HG02970 (cell line): ENCODE results near the gene MAGI1.
"Not testable (repeated sequence)": the region's sequence is repeated elsewhere in the genome, so short reads cannot be mapped to it uniquely, and the experiment has no call there.

Experiments used
- ATAC-seq: cut with Tn5 transposase; IDR thresholded peaks from one replicate; pipeline ENCODE4 v1.9.1; 2021; ENCODE audit warnings: mild to moderate bottlenecking, moderate library complexity, moderate number of reproducible peaks; ENCODE audit not compliant: unreplicated experiment, low FRiP score

The MAGI1 gene

GRCh38 chr3:65886391-65886790 lies 152.3 kb downstream of the MAGI1 start:
- no peak for ATAC-seq

DNA sequence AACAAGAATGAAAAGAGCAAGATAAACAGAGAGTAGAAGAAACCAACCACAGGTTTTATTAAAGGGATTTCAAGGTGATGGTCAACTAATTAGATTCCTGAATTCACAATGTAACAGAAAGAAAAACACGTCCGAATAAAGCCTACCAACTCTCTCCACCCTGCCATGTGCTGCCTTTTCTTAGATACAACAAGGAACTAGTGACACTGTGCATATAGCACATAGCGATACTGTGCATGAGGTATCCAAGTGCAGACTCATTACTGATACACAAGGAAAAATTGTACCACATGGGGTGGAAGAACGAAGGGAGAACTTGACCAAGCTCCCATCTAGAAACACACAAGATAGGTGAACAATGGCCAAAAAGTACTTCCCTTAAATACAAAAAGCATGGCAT lies 154.6 kb downstream of the MAGI1 start:
- ATAC-seq: no peak

GRCh38 chr3:65883613-65884012 lies 155.1 kb downstream of the MAGI1 start:
- no peak for ATAC-seq

GRCh38 chr3:65880350-65880749 lies 158.4 kb downstream of the MAGI1 start:
- ATAC-seq: no peak

GRCh38 chr3:65879372-65879771 lies 159.3 kb downstream of the MAGI1 start:
- no peak for ATAC-seq

DNA sequence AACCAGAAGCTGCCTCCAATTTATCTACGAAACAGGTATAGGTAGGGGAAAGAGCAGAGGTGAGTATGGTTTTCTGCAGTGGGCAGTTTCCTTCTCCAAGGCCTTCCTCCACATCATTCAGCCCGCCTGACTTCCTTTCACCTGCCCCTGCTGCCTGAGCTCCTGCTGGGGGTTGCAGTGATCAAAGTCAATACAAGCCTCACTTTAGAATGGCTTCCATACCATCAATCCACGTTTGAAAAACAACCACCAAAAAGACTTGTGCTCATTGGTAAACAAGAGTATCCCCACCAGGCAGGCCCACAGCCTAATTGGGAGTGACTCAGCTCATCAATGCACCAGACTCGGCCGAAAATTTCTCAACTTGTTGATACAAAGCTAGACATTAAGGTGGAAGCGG lies 159.9 kb downstream of the MAGI1 start:
- no peak for ATAC-seq

DNA sequence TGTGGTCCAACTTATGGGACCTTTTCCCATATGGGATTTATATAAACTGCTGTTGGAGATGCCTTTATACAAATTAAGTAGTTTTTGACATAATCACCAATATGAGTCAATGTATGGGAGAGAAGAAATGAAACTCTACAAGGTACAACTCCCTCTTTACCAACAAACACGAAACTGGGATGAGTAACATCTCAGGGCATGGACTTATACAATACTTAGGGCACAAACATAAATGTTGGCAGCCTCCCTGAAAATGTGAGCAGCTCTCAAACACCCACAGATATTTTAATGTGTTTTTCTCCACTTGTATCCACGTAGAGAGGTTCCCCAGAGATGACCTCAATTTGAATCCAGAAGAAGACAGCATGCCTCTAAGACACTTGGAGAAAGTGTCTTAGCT lies 161.6 kb downstream of the MAGI1 start:
- no peak for ATAC-seq

DNA sequence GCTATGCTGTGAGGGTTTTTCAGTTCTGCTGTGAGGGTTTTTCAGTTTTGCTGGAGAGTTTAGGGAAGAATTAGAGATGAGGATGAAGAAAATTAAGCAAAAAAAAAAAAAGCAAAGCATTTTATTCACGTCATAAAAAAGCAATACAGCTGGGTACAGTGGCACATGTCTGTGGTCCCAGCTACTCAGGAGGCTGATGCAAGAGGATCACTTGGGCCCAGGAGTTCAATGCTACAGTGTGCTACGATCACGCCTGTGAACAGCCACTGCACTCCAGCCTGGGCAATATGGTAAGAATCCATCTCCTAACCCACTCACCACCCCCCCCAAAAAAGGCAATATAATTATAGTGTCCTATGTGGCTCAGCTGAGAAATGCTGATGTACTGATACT lies 162.7 kb downstream of the MAGI1 start:
- no peak for ATAC-seq

DNA sequence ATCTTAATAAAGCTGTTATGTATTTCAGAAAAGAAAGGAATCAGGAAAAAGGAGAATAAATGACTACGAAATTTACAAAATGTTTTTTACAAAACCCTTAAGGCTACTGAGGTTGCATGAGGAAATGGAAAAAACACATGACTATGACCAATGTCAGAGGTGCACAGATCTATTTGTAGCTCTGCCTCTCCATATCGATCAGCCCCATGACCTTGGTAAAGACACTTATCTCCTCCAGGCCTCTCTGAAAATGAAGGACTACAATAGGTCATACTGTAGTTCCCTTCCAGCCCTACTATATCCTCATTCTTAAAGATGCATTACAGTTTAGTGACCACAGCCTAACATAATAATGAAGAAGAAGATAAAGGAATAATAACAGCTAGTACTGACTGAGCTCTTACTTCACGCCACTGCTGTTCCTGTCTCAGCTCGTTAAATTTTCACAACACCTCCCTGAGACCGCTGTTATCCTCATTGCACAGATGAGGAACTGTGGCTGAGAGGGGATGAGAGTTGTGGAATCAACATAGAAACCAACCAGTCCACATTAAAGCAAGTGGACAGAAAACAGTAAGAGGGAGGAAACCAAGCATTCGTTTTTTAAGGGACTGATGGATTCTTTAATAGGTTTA lies 163.2 kb downstream of the MAGI1 start:
- no peak for ATAC-seq

DNA sequence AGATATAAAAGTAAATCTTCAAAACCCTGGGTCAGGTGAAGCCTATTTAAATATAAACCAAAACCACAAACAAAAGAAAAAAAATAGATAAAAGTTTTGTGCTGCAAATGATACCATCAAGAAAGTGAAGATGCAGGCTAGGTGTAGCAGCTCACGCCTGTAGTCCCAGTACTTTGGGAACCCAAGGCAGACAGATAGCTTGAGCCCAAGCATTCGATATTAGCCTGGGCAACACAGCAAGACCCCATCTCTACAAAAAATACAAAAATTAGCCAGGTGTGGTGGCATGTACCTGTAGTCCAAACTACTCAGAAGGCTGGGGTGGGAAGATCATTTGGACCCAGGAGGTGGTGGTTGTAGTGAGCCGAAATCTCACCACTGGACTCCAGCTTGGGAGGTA lies 164.8 kb downstream of the MAGI1 start:
- ATAC-seq: no peak

GRCh38 chr3:65873028-65873427 lies 165.7 kb downstream of the MAGI1 start:
- no peak for ATAC-seq

DNA sequence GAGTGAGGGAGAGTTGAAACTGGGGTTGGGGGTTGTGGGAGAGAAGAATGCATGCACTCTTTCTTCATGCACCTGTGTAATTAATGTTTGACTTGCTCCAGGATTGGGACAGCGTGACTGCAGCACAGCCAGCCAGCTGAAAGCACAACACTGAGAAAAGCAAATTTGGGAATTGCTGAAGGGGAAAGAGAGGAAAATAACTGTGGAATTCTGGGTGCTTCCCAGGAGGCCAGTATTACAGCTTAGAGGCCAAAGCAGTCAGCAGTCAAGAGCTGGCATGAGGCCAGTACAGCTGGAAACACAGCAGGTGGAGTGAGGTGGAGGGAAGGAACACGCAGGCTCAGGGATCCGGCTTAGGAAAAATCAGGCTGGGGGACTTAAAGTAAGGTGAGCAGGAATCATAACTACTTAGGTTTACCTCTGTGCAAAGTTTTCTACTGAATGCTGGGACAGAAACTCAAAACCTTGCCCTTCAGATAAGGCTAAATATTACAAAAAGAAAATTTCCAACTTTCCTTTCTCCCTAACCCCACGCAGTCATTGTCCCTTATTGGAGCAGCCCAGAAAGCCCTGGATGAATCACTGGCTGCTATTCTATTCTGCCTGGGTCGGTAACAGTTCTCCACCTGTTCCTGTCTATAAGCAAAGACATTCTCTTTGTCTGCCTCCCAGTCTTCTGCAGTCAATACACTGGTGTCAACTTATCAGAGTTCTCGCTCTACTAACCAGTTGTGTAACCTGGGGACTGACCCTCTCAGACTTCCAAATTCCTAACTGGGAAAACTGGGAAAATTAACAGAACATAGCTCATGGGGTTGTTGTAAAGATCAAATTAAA lies 167.2 kb downstream of the MAGI1 start:
- no peak for ATAC-seq

- no peak for ATAC-seq
These were observed 168.9 kb downstream of the MAGI1 start for GRCh38 chr3:65869798-65870197.

DNA sequence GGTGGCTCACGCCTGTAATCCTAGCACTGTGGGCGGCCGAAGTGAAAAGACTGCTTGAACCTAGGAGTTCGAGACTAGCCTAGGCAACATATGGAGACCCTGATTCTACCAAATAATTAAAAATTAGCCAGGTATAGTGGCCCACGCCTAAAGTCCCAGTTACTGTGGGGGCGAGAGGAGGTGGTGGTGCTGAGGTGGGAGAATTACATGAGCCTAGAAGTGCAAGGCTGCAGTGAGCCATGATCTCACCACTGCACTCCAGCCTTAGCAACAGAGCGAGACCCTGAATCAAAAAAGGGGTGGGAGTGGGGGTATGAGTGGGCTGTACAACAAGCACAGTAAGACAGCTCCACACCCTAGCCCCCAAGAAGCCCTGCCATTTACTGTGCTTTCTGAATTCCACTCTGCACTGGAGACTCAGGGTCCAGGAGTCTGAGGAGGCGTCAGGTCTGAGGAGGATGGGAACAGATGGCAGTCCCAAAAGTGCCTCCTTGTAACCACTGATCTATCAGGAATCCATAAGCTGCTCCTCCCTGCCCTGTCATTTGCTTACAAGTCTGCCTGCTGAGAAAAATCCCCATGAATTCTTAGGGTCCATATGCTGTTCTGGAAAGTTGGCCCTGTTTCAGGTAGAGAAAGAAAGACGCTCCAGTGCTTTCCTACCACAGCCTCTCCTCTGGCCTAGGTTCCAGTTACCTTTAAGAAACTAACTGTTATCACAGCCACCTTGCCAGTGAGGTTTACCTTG lies 171.1 kb downstream of the MAGI1 start:
- no peak for ATAC-seq

GRCh38 chr3:65864357-65864904 lies 174.3 kb downstream of the MAGI1 start:
- ATAC-seq: no peak

- no peak for ATAC-seq
These were observed 177.0 kb downstream of the MAGI1 start for GRCh38 chr3:65861718-65862117.

GRCh38 chr3:65859612-65860011 lies 179.1 kb downstream of the MAGI1 start:
- not testable (repeated sequence) for ATAC-seq

DNA sequence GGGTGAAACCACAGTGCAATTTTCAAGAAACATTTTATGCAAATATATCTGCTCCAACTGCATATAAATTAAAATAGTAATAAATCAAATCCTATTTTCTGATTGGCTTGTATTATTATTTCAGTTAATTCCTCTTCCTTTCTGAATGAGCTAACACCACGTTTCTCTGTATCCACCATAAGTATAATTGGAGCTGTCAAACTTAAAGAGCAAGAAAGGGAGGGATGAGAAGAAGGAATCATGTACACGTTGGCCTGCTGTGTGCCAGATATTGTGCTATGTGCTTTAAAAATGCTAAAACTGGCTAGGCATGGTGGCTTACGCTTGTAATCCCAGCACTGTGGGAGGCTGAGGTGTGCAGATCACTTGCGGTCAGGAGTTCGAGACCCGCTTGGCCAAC lies 180.0 kb downstream of the MAGI1 start:
- ATAC-seq: no peak

GRCh38 chr3:65857327-65857726 lies 181.4 kb downstream of the MAGI1 start:
- ATAC-seq: no peak

DNA sequence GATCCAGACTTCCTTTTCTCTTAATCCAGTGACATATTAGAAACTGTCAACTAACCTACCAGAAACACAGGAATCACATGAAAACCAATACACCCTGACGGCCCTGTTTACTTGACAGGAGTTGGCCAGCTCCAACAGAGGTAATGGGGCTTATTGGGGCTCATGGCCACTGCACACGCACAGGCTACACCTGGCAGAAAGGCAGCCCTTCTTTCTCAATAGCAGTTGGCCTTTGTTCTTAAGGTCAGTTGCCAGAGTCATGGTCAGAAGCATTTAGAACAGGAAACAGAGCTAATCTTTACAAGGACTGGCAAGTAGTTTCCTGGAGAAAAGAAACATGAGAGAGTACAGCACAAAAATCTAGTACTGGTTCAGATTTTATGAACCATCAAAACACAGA lies 181.8 kb downstream of the MAGI1 start:
- ATAC-seq: no peak
